CD4-positive, alpha-beta T cell treated with Interferon gamma for 1 hour (primary cell): ENCODE results near the gene RASGRP4.

Source experiments
- DNase-seq: peaks from one replicate; pipeline ENCODE4 v3.0.0-alpha.2; 2020

RASGRP4 gene

DNA sequence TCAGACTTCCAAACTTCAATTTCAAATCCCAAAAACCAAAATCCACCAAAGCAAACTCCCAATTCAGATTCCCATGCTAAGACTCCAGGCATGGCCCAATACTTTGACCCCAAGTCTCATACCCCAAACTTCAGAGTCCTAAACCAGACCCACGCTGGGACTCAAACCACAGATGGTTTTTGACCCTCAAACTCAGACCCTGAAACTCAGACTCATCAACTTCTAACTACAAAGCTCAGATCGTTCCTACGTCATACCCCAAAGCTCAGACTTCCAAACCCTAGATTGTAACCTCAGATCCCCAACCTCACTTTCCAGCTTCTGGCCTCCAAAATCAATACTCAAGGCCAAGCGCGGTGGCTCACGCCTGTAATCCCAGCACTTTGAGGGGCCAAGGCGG, 19.3 kb upstream of the RASGRP4 start:
- no peak for DNase-seq

DNA sequence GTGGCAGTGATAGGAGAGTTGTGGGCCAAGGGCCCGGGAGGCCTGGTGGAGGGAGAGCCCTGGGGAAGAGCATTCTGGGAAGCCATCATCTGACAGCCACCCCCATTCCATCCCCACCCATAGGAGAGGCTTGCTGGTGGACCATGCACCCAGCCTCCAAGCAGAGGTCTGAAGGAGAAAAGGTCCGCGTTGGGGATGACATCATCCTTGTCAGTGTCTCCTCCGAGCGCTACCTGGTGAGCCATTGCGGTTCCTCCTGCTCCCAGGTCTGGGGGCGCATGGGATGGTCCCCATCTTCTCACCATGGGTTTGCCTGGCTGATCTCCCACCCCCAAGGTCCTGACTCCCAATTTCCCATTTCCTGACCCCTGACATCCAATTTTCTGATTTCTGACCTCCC, 18.0 kb upstream of the RASGRP4 start:
- no peak for DNase-seq

- no peak for DNase-seq
Observed at GRCh38 chr19:38443458-38443999, 17.5 kb upstream of the RASGRP4 start.

GRCh38 chr19:38442736-38443135, 16.7 kb upstream of the RASGRP4 start:
- no peak for DNase-seq

DNA sequence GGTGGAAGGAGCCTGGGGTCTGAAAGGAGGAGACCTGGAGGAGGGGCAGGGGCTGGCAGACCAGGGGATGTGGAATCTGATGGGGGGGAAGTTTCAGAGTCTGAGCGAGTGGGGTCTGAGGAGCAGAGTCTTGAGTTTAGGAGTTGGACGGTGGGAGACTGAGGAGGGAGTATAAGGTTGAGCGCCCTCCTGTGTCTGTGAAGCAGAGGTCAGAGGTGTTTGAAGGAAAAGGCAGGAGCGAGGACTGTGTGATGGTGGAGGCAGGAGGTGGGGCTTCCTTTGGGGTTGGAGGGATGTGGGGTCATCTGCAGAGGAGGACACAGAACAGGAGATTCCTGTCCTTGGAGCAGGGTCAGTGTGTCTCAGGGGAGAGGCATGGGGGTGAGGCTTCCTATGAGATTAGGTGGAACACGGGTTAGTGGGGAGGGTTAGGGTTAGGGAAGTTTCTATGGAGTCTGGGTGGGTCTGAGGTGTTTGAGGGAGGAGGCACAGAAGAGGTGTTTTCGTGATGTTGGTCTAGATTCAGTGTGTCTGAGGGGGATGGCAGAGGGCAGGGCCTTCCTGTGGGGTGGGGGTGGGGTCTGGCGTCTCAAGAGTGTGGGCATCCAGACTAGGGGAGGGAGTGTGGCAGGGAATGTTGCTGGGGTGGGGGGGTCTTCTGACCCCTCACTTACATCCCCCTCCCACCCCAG, 15.8 kb upstream of the RASGRP4 start:
- DNase-seq = no peak

GRCh38 chr19:38440592-38440991, 14.6 kb upstream of the RASGRP4 start:
- no peak for DNase-seq

GRCh38 chr19:38437917-38438316, 11.9 kb upstream of the RASGRP4 start:
- no peak for DNase-seq

DNA sequence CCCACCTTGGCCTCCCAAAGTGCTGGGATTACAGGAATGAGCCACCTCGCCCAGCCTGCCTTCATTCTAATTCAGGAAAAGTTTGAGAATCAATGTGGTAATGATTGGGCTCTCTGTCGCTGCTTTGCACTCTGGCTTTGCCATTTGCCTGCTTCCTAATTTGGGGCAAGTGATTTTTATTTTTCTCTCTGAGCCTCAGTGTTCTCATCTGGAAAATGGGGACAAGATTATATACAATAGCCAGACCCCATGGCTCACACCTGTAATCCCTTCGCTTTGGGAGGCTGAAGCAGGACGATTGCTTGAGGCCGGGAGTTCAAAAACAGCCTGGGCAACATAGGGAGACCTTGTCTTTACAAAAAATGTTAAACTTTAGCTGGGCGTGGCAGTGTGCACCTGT, 11.3 kb upstream of the RASGRP4 start:
- no peak for DNase-seq

GRCh38 chr19:38434549-38435051, 8.6 kb upstream of the RASGRP4 start:
- DNase-seq = no peak

DNA sequence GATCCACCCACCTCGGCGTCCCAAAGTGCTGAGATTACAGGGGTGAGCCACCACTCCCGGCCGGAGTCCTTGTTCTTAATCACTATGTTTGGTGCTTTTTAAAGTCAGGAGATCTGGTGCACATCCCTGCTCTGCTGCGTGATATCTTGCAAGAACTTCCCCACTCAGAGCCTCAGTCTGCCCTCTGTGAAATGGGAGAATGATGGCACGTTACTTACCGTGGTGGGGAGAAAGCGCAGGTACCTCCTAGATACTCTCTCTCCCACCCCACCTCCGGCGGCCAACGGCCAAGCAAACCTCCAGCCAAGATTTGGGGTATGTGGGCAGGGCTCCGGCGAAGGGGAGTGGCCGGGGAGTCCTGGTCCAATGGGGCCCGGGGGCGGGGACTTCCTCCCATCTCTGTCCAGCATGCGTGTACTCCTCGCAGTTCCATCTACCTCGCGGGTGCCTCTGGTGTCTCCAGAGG, 7.3 kb upstream of the RASGRP4 start, which contains the start of gene RYR1:
TSS of gene RYR1 (plus strand) at position 424 of the 466 bp plus-strand sequence. CDS start 139 bp downstream, outside the sequence.
- peak; percentile 50 for DNase-seq

- no peak for DNase-seq
Observed at GRCh38 chr19:38430931-38431330, 4.9 kb upstream of the RASGRP4 start.

- DNase-seq = no peak
Observed at GRCh38 chr19:38429811-38430156, 3.8 kb upstream of the RASGRP4 start.

- no peak for DNase-seq
Observed at GRCh38 chr19:38429055-38429810, 3.2 kb upstream of the RASGRP4 start.

DNA sequence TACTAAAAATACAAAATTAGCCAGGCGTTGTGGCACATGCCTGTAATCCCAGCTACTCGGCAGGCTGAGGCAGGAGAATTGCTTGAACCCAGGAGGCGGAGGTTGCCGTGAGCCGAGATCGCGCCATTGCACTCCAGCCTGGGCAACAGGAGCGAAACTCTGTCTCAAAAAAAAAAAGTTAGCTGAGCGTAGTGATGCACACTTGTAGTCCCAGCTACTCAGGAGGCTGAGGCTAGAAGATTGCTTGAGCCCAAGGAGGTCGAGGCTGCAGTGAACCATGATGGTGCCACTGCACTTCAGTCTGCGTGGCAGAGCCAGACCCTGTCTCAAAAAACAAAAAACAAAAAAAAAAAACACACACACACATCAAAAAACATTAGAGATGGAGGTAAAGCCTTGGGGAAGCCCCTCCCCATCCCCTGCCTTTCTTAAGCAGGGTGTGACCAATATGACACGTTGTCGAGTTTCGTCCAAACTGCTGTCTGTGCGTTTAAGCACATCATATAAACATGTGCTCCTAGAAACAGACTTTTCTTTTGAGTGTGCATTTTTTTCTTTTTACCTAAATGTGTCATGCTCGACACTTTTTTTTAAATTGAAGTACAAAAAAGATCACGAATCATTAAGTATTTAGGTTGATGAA, 1.1 kb upstream of the RASGRP4 start:
- peak; percentile 13 for DNase-seq

GRCh38 chr19:38425222-38425809, 703 bp downstream of the RASGRP4 start:
- no peak for DNase-seq

GRCh38 chr19:38424272-38424671, 1.7 kb downstream of the RASGRP4 start:
- DNase-seq = no peak

GRCh38 chr19:38422438-38422837, 3.6 kb downstream of the RASGRP4 start:
- DNase-seq = no peak

- no peak for DNase-seq
Observed at GRCh38 chr19:38421856-38422255, 4.2 kb downstream of the RASGRP4 start.

DNA sequence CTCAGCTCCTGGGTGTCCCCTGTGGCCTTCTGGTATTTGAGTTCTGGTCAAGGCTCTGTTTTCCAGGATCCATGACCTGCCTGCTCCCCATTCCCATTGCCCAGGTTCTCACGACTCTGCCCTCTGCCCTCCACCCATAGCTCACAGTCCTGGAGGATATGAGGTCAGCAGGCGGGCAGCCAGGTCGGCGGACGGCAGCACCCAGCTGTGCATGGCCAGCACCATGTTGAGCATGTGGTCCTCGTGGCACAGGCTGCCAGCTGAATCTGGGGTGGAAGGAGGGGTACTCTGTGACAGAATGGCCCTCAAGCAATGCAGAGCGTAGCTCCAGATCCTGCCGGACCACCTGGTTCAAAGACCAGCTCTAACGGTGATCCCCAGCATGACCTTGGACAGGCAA, 5.1 kb downstream of the RASGRP4 start:
- DNase-seq = no peak

DNA sequence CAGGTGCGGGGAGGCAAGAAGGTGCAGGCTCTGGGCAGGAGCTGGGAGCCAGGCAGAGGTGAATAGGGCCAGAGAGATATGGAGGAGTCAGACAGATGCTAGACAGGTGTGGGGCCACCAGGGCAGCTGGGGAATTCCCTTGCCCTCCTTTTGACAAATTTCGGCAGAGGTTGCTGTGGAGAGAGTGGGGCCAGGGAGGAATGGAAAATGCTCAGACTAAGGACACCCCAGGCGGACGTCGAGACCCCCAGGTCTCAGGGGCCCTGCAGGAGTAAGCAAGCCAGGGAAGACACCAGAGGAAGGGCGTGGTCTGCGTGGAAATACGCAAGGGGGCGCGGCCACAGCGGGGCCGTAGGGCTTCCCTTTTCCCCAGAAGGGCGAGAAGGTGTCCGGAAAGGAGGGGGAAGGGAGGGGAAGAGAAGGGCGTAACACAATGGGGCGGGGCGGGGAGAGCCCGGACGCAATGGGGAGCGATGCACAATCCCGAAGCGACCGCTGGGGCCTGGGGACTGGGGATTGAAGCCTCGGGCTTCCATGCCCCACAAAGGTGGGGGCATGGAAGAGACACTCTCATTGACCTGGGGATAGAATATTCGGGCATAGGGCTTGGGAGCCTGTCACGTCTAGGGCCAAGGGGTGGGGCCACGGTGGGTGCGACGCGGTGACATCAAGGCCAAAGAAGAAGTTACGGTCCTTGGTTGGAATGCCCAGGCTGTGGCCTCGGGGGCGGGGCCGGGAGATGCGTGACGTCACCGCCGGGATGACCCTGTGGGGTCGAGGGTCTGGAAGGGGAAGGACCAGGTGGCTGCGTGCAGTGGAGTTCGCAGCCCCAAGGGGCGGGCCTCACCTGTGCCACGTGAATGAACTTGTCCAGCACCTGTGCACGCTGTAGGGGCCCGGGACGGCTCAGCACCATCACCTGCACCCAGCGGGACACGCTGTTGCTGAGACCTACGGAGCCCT, 8.2 kb downstream of the RASGRP4 start:
- peak; percentile 77 for DNase-seq

- no peak for DNase-seq
Observed at GRCh38 chr19:38417146-38417543, 8.9 kb downstream of the RASGRP4 start.

- DNase-seq = no peak
Observed at GRCh38 chr19:38413416-38413815, 12.6 kb downstream of the RASGRP4 start.
